ES-I3 (cell line): ENCODE results near the gene MAST4.

Source experiments
- H3K36me3 ChIP-seq: 2 replicates; pipeline ENCODE4 v1.6.1; 2013; ENCODE audit warnings: mild to moderate bottlenecking, low read length, control low read depth, moderate library complexity; ENCODE audit not compliant: insufficient read depth
- H3K4me1 ChIP-seq: 2 replicates; pipeline ENCODE4 v1.6.1; 2013; ENCODE audit warnings: mild to moderate bottlenecking, control low read depth, low read length; ENCODE audit not compliant: insufficient read depth
- H3K9ac ChIP-seq: 2 replicates; pipeline ENCODE4 v1.6.1; 2013; ENCODE audit warnings: low read depth, mild to moderate bottlenecking, low read length, moderate library complexity
- H3K9me3 ChIP-seq: 2 replicates; pipeline ENCODE4 v1.6.1; 2013; ENCODE audit warnings: mild to moderate bottlenecking, low read length, moderate library complexity; ENCODE audit not compliant: control insufficient read depth, insufficient read depth

The MAST4 gene

DNA sequence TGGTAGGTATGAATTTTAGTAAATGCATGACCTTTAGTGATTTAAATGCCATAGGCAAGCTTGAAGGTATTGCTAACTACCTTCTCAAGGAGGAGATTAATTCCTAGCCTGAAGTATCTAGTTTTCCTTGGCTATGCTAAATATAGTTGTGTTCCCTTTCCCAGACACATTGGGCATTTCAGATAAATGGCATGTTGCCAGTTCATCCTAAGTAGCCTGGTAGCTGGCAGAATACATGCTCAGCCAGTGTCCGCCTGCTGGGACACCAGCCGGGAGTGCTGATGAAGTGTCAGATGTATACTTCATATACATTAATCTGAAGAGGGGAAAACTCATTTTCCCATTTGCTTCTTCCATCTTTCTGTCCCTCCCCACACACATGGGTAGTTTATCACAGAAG lies 196.9 kb downstream of the MAST4 start:
- H3K9me3 ChIP-seq, result no peaks in the 10 kb centered on the region
- no peak overlapping the region for H3K9ac ChIP-seq
- H3K36me3 ChIP-seq, result no peaks in the 10 kb centered on the region
- no peaks in the 10 kb centered on the region; the same call in 1 of the 2 replicates for H3K4me1 ChIP-seq

DNA sequence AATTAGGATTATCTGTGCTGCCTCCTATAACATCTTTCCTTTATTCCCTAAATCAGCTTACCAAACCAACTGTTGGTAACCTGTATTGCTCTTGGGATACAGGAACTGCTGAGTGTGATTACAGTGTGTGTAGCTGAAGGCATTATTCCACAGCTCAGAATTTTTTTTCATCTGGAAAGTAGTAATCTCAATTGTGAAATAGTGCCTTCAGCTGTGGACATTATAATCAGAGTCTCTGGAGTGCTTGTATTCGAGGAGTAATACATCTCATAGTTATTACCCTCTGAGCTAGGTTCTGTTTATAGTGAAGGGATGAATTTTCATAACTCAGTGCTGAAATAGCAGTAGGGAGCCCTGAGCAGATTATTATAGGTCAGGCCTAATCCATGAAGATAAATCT lies 199.5 kb downstream of the MAST4 start:
- Histone ChIP-seq H3K9me3 (no peaks in the 10 kb centered on the region), H3K36me3 (no peaks in the 10 kb centered on the region), H3K4me1 (no peaks in the 10 kb centered on the region), H3K9ac (no peak overlapping the region)

DNA sequence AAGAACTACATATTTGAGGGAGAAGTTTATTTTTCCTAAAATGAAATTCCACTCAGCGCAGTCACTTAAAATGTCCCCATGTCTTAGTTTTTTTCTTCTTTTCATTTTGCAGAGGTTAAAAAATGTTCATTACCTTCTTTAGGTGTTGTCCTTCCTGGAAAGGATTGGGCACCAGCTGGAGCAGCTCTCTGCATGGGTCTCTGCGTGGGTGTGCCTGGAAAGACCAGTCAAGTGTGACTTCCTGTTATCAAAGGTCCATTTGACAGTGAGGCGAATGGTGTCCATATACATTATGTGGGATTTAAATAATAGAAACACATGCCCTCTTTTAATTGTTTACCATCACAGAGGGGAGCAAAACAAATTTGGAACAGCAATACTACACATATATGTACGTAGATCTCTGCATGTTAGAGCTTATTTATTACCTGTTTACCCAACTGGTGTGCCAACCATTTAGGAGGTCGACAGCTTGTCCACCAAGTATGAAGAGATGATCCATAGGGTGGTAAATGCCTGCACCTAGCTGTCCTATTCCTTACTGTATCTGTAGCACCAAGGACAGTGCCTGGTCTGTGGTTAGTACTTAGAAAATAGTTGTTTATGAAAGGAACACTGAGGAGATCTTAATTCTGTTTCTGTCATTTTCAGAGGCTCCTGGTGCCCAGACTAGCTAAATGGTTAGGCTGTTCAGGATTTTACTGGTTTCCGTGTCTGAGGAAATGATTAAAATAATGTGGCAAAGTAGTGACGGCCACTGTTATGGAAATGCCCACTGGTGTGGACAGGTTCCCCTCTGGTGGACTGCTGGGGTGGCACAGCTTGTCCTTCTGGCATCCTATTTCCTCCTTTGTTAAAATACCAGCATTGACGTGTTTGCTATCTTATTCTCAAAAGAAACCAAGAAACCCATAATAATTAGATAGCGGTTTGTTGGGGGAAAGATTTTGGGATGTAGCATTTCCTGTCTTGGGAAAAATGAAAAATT lies 200.4 kb downstream of the MAST4 start:
- H3K9me3 ChIP-seq, result no peaks in the 10 kb centered on the region
- no peak overlapping the region for H3K9ac ChIP-seq
- no peaks in the 10 kb centered on the region for H3K36me3 ChIP-seq
- no peaks in the 10 kb centered on the region for H3K4me1 ChIP-seq

DNA sequence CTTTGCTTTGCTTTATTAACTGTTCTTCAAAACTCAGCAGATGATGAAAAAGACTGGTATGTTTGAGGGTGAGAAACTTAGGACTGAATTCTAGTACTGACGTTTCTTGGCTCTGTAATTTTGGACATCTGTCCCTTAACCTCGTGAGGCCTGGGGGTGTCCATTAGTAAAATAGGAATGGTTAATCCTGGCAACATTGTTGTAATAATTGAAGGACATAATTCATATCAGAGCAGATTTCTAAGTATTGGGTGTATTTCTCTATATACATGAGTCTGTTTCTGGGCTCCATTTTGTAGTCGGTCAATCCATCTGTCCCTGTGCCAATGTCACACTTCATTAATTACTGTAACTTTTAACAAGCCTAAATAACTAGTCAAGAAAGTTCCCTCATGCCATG lies 206.7 kb downstream of the MAST4 start:
- no peaks in the 10 kb centered on the region for H3K36me3 ChIP-seq
- no peaks in the 10 kb centered on the region for H3K4me1 ChIP-seq

DNA sequence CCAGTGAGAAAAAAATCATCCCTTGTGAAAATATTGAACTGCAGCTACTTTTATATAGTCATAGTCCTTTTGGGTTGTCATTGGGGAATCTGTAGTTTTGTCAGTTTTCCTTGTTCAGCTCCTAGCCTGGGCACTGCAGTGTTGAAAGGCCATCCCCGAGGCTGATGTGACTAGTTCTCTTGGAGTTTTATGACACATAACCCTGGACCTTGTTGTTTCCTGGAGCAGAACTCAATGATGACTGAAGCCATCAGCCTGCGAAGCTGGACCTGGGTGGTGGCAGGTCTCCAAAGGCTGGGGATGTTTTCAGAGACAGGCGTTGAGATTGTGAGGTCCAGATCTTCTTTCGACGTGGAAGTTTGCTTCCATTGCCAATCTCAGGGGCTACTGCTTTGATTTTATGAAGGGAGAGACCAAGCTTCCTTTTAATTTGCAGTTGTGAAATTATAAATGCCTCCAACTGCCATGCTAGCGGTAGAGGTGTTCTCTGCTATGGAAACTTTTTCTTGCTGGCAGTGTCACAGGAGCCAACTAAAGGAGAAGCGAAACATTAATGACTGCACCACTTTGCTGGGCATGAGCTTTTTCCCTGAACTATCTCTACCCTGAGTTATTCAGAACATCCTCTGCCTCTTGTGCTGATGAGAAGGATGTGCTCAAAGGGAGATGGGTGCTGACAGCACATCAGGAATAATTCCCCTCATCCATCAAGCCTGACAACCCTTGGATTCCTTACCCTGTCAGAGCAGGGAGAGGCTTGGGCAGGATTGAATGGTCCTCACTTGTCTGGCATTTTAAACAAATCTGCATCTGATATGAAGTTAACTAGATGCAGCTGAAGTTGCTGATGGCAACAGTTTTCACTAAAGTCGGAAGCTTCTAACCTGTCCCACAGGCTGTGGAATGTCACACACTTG lies 209.6 kb downstream of the MAST4 start:
- Histone ChIP-seq H3K36me3 (no peaks in the 10 kb centered on the region), H3K9ac (no peak overlapping the region), H3K4me1 (no peaks in the 10 kb centered on the region), H3K9me3 (no peaks in the 10 kb centered on the region)

More for the DNA sequence above, 206.7 kb downstream of the MAST4 start:
- Histone ChIP-seq H3K9ac (no peak overlapping the region), H3K9me3 (no peaks in the 10 kb centered on the region)

DNA sequence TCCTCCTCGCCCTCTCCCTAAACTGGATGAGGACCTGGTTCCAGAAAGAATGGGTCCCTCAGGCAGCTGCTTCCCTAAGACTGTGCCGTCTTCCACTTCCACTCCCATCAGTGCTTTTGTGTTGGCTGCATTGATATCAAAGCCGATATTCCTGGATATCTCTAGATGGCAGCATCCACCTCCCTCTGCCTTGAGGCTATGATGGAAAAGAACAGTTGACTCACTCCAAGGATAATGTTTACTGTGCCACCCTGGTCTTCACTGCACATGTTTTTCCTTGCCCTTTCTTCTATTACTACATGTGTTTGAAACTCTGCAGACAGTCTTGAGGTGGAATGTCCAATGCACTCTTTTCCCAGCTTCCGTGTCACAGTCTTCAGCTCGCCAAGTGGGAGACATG lies 211.6 kb downstream of the MAST4 start:
- H3K9me3 ChIP-seq, result no peaks in the 10 kb centered on the region
- no peak overlapping the region for H3K9ac ChIP-seq
- no peaks in the 10 kb centered on the region for H3K4me1 ChIP-seq
- H3K36me3 ChIP-seq, result no peaks in the 10 kb centered on the region

DNA sequence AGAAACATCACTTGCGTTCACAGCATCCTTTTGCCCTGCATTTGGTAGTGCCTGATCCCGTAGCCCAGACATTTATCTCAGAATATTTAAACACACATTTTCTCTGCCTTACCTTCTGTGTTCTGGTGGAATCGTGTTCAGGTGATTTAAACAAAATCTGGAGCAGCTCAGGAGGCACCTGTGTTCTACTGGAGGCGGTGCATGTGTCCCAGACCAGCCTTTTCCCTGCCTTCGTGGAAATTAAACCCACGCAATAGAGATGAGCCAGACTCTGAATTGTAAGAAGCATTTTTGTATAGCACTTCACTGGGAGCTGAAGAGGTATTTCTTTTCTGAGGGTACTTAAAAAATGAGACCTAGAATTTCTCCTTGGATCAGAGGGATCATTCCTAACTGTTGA lies 212.5 kb downstream of the MAST4 start:
- H3K9me3 ChIP-seq, result no peaks in the 10 kb centered on the region
- H3K4me1 ChIP-seq, result no peaks in the 10 kb centered on the region
- no peak overlapping the region for H3K9ac ChIP-seq
- no peaks in the 10 kb centered on the region for H3K36me3 ChIP-seq

DNA sequence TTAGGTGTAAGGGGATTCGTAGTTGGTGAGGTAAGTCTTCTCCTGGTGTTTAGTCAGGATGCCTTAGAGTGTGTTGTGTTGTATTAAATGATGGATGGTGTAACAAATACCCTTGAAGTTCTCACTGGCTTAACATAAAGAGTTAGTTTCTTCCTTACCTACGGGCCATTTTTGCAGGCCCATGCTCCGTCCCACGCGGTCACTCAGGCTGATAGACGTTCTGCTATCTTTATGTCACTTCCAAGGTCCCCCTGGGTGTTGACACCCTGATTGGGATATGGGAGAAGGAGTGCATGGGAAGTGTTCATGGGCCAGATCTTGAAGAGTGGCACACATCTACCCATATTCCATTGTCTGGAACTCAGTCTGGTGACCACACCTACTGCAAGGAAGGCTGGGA lies 214.0 kb downstream of the MAST4 start:
- Histone ChIP-seq H3K4me1 (0 out of 2 replicates have a peak, but pooled peaks cover 9% of the 10 kb centered on the region), H3K9ac (no peak overlapping the region), H3K36me3 (no peaks in the 10 kb centered on the region), H3K9me3 (no peaks in the 10 kb centered on the region)

DNA sequence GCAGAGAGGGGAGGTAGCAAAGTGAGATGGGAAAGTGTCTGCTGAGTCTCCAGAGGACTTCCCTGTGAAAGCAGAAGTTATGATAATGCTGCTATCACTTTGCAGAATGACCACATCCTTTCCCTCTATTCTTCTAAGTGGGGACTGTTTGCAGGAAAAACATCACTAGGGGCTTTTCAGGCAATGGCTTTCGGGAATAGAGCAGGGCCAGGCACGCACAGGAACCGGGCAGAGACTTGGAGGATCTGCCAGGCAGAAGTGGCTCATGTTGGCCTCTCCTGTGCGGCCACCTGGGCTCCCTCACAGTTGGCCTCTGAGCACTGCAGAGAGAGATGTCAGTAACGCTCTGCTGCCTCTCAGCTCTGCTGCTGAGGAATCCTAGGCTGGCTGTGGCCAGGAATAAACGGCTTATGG lies 214.7 kb downstream of the MAST4 start:
- Histone ChIP-seq H3K9me3 (no peaks in the 10 kb centered on the region), H3K9ac (no peak overlapping the region), H3K36me3 (no peaks in the 10 kb centered on the region), H3K4me1 (0 out of 2 replicates have a peak, but pooled peaks cover 9% of the 10 kb centered on the region)

DNA sequence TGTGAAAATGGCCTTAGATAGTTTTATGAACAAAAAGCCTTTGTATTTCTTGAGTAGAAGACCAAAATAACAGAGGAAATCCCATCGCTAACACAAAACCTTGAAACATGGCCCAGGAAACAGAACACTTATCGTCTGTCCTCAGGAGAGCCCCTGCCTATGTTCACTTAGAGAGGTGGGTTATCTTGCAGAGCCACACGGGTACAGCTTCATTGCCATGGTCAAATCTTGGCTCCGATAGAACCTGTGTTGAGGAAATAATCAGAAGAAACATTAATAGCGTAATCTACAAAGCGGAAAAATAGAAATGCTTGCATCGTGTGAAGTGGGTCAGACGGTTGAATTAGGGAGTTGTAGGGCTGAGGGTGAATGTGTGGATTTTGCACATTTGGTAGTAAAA lies 216.1 kb downstream of the MAST4 start:
- H3K36me3 ChIP-seq, result no peaks in the 10 kb centered on the region
- no peaks in the 10 kb centered on the region for H3K9me3 ChIP-seq
- H3K4me1 ChIP-seq, result 0 out of 2 replicates have a peak, but pooled peaks cover 9% of the 10 kb centered on the region

DNA sequence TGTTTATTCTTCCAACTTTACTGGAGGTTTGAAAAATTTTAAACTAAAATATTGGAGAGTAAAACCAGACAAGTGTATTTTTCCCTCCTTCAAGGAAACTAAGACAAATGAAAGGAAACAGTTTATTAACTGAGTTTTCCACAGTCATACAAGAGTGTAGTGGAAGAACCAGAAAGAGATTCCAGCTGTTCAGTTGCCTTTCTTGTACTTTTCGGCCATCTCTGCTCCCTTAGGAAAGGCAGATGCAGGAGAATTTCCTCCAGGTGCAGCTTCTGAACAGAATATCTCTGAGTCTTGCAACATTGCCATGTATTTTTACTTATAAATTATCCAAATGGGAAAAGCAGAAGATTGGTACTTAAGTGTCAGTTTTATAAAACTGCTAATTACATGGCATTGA lies 217.1 kb downstream of the MAST4 start:
- H3K9me3 ChIP-seq, result no peaks in the 10 kb centered on the region
- H3K9ac ChIP-seq, result no peak overlapping the region
- H3K4me1 ChIP-seq, result 0 out of 2 replicates have a peak, but pooled peaks cover 9% of the 10 kb centered on the region
- no peaks in the 10 kb centered on the region for H3K36me3 ChIP-seq

More for the DNA sequence above, 216.1 kb downstream of the MAST4 start:
- no peak overlapping the region for H3K9ac ChIP-seq

DNA sequence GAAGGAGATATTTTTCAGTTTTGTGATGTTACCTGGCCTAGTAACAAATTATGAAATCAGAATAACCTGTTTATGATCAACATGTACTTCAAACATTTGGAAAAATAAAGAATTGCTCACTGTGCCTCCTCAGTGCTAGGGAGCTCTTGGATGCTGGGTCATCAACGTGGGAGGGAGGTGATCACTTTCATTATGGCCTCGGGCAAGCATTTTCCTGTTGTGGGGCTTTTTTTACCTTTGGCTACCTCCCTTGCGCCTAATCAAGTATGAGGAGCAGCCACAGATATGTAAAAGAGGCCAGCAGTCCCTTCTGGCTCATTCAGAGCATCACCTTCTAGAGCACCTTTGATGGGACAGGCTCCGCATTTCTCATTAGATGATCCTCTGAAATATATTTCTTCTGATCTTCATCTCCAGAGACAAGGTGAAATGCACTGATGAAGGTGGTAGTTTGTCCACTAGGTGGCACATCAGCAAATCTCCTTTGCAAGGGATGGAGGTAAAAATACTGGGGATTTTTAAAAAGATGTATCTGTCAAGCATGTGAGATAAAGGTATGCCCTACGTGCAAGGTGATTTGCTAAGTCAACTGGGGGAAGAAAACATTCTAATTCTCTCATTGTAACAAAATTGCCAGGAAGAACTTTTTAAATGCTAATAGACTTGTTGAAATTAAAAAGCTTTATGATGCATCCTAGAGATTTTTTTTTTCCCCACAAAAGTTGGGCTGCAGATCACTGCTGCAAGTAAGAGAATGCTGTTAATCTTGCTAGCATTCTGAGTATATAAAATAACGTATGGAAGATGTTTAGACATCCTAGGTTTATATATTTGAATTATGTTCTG lies 218.2 kb downstream of the MAST4 start:
- H3K4me1 ChIP-seq, result 0 out of 2 replicates have a peak, but pooled peaks cover 9% of the 10 kb centered on the region
- H3K9me3 ChIP-seq, result no peaks in the 10 kb centered on the region
- no peak overlapping the region for H3K9ac ChIP-seq
- no peaks in the 10 kb centered on the region for H3K36me3 ChIP-seq

DNA sequence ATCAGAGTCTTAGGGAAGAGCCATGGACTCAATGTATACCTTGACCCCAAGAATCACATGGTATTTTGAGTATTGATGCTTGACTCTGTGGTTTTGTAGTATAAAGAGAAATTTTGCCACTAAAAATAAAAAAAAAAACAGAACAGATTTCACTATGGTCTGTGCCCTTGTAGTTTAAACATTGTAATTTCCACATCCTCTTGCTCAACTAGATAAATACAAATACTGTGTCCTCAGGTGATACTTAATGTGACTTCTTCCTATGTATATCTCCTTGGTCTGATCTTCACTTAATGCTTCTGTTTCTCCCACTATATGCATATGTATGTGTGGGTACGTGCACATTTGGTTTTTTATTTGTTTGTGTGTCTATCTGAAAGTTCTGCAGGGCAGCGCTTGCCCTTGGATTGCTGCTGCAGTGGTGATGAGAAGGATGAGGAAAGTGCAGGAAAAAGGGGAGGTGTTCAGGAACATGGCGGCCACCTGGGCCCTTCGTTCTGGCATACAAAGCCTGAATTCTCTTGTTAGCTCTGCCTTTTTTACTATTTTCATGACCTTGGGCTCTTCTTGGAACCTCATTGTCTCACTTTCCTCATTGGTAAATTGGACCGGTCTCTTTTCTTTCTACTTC lies 222.2 kb downstream of the MAST4 start:
- no peaks in the 10 kb centered on the region for H3K9me3 ChIP-seq
- no peaks in the 10 kb centered on the region for H3K36me3 ChIP-seq
- 0 out of 2 replicates have a peak, but pooled peaks cover 9% of the 10 kb centered on the region for H3K4me1 ChIP-seq
- no peak overlapping the region for H3K9ac ChIP-seq
